Endothelial cell of umbilical vein (primary cell): ENCODE measurements around the gene TOP1. TPM values are rescaled to one million over a fixed set of nuclear protein-coding genes. Genes with fewer than 3 reads are reported as not detected.

Experiments
- BruUV-seq: library from RNA; stranded (reverse); fragments of 400-500 nt; replicated peaks from 2 replicates; lab custom pipeline; 2021; lab: Mats Ljungman, UMichigan
- CTCF ChIA-PET: fragments of 300-600, 350-600 bp; sonication (Branson Sonifier 250); formaldehyde crosslinking; loops from one replicate; lab custom pipeline; 2021; ENCODE audit warnings: antibody characterized with exemption, inconsistent platforms; lab: Charles Lee
- POLR2A ChIA-PET: fragments of 300-600, 350-600 bp; sonication (Branson Sonifier 250); formaldehyde crosslinking; loops from one replicate; lab custom pipeline; 2021; ENCODE audit warnings: antibody characterized with exemption, inconsistent platforms; lab: Charles Lee
- DNase-seq: peaks from one replicate; pipeline ENCODE4 v3.0.0-alpha.2; 2011; ENCODE audit warnings: low read depth, low spot score
- FAIRE-seq: peaks from 2 replicates; lab custom pipeline; 2011; peaks lifted over from hg19 to GRCh38; lab: Jason Lieb, UNC
- H2AFZ ChIP-seq: 2 replicates; pipeline ENCODE4 v1.6.0; 2012; ENCODE audit warnings: low read depth, low read length, control low read depth, inconsistent platforms
- H3K27ac ChIP-seq: 2 replicates; pipeline ENCODE4 v1.5.1; 2011; ENCODE audit warnings: low read depth, mild to moderate bottlenecking, control low read depth, low read length, moderate library complexity; ENCODE audit not compliant: insufficient read depth
- H3K27me3 ChIP-seq, 2 experiments: 2 replicates each; pipeline versions ENCODE4 v1.6.0 to v1.6.1; 2011; ENCODE audit warnings: low read length in 2 of 2, mixed read lengths in 1 of 2; ENCODE audit not compliant: control insufficient read depth in 2 of 2, insufficient read depth in 2 of 2
- H3K36me3 ChIP-seq, 2 experiments: 2 replicates in 1 of 2; 3 replicates in 1 of 2; pipeline ENCODE4 v1.5.1; 2011; ENCODE audit warnings: low read length in 2 of 2, mild to moderate bottlenecking in 1 of 2, moderate library complexity in 1 of 2; ENCODE audit not compliant: control insufficient read depth in 2 of 2, insufficient read depth in 2 of 2; ENCODE audit errors: extremely low read depth in 1 of 2
- H3K4me1 ChIP-seq: 3 replicates; pipeline ENCODE4 v1.5.1; 2011; ENCODE audit warnings: mild to moderate bottlenecking, low read length; ENCODE audit not compliant: control insufficient read depth, insufficient read depth; ENCODE audit errors: extremely low read depth
- H3K4me2 ChIP-seq: 2 replicates; pipeline ENCODE4 v1.6.1; 2011; ENCODE audit warnings: low read length, control low read depth, mixed read lengths; ENCODE audit not compliant: insufficient read depth
- H3K4me3 ChIP-seq, 3 experiments: fragments of 200-600 bp in 1 of 3; sonication (generic), shearing (Covaris generic) in 1 of 3; replicated peaks in 1 of 3; 2 replicates each; pipeline ENCODE4 v1.5.1; 2011 to 2016; ENCODE audit warnings: control low read depth in 3 of 3, low read length in 3 of 3, mild to moderate bottlenecking in 2 of 3, inconsistent platforms in 1 of 3, low read depth in 1 of 3, moderate library complexity in 1 of 3; ENCODE audit not compliant: insufficient read depth in 1 of 3
- H3K79me2 ChIP-seq: 2 replicates; pipeline ENCODE4 v1.6.0; 2012; ENCODE audit warnings: low read length, inconsistent platforms; ENCODE audit not compliant: control insufficient read depth, insufficient read depth
- H3K9ac ChIP-seq: replicated peaks from 2 replicates; pipeline ENCODE3; 2011; ENCODE audit warnings: low read length, control low read depth; ENCODE audit not compliant: insufficient read depth; ENCODE audit errors: extremely low read depth
- H3K9me1 ChIP-seq: replicated peaks from 3 replicates; pipeline ENCODE4 v1.6.0; 2011; ENCODE audit warnings: mild to moderate bottlenecking, low read length; ENCODE audit not compliant: control insufficient read depth, insufficient read depth; ENCODE audit errors: extremely low read depth
- H3K9me3 ChIP-seq: replicated peaks from 2 replicates; pipeline ENCODE4 v1.5.1; 2012; ENCODE audit warnings: low read length, inconsistent platforms; ENCODE audit not compliant: control insufficient read depth, insufficient read depth
- H4K20me1 ChIP-seq: replicated peaks from 2 replicates; pipeline ENCODE3; 2011; ENCODE audit warnings: mild to moderate bottlenecking, low read length; ENCODE audit not compliant: control insufficient read depth, insufficient read depth; ENCODE audit errors: extremely low read depth
- EZH2 ChIP-seq: IDR thresholded peaks from 2 replicates; pipeline ENCODE4 v1.6.1; 2012; ENCODE audit warnings: borderline replicate concordance, low read depth, mild to moderate bottlenecking, moderate library complexity, low read length, inconsistent platforms; ENCODE audit not compliant: severe bottlenecking
- FOS ChIP-seq: IDR thresholded peaks from 2 replicates; pipeline ENCODE4 v1.6.1; 2011; ENCODE audit warnings: mild to moderate bottlenecking, low read length, moderate library complexity, borderline replicate concordance; ENCODE audit not compliant: insufficient read depth
- GATA2 ChIP-seq: IDR thresholded peaks from 2 replicates; pipeline ENCODE4 v1.7.0; 2011; ENCODE audit warnings: low read depth, mild to moderate bottlenecking, moderate library complexity, mixed read lengths, low read length; ENCODE audit not compliant: insufficient read length, insufficient read depth
- JUN ChIP-seq: IDR thresholded peaks from 2 replicates; pipeline ENCODE4 v1.6.1; 2011; ENCODE audit warnings: borderline replicate concordance, low read depth; ENCODE audit not compliant: insufficient read length, insufficient read depth
- MAX ChIP-seq: IDR thresholded peaks from 2 replicates; pipeline ENCODE4 v1.6.1; 2011; ENCODE audit not compliant: insufficient read depth, insufficient read length
- POLR2AphosphoS5 ChIP-seq: IDR thresholded peaks from 2 replicates; pipeline ENCODE4 v1.6.1; 2012; ENCODE audit warnings: low read depth, mild to moderate bottlenecking, control low read depth, low read length, moderate library complexity; ENCODE audit not compliant: insufficient read depth
- dilution Hi-C: fragments of 300-500 bp; cut with MboI; formaldehyde crosslinking; loops from one replicate; pipeline ENCODE4 v1.15.0; 2019; ENCODE audit warnings: low sequenced_read_pairs; ENCODE audit not compliant: extremely low pct_ligation_motif_present
- intact Hi-C: fragments of 100-400 bp; cut with micrococcal nuclease; formaldehyde crosslinking; loops from one replicate; pipeline ENCODE4 v1.10.0; 2022
- polyA plus RNA-seq, 4 experiments: library from polyadenylated mRNA; depleted of rRNA in 3 of 4; stranded (reverse) in 3 of 4; unstranded in 1 of 4; fragments of >200 nt; gene quantifications; 2 replicates each; pipeline versions ENCODE4 v1.2.1 to v1.2.3, GENCODE V29; 2011 to 2012; ENCODE audit warnings: missing spikeins in 1 of 4
- total RNA-seq: library from RNA; stranded (reverse); gene quantifications from 2 replicates; pipeline ENCODE4 v1.2.3, GENCODE V29; 2021

Gene TOP1
- total and polyA plus RNA-seq, 2 donors (not counting 3 experiments of a cell fraction or from before 2014, with no cell fraction given), result 7.0 to 77.4 TPM

GRCh38 chr20:41057999-41058673 lies 29.5 kb downstream of the TOP1 start:
- peak; percentile 71 for DNase-seq
- TF ChIP-seq POLR2AphosphoS5, result peak; percentile 60
- TF ChIP-seq FOS, result peak; percentile 92
- no peak for TF ChIP-seq EZH2
- peak; percentile 51 for TF ChIP-seq GATA2
- TF ChIP-seq MAX, result no peak
- TF ChIP-seq JUN, result no peak
- intact Hi-C loops (loop anchor here (1.0 to 2.0 kb wide), 4 partner anchors 15 to 68 kb away; partner anchors contain the start of gene TOP1), dilution Hi-C loops (no loop called here)
- Histone ChIP-seq H3K4me3 (no peak overlapping the region), H3K9ac (no peak overlapping the region), H3K79me2 (peaks cover 90% of the 10 kb centered on the region), H3K27ac (peak overlapping the region; percentile 30), H2AFZ (no peak overlapping the region), H3K4me2 (peak overlapping the region; percentile 50), H3K36me3 (peaks cover 4 to 12% of the 10 kb centered on the region in 2 experiments), H3K9me3 (no peaks in the 10 kb centered on the region), H3K27me3 (no peaks in the 10 kb centered on the region), H3K9me1 (no peaks in the 10 kb centered on the region), H3K4me1 (peaks cover 31% of the 10 kb centered on the region), H4K20me1 (peaks cover 9% of the 10 kb centered on the region)
- no TSS peak for BruUV-seq
- ChIA-PET POLR2A (no interaction called here), CTCF (interaction anchor here (0.6 to 3.2 kb wide), 16 partner anchors 8 to 115 kb away, joined by 3 to 21 read pairs (median 3); no protein-coding TSS in a partner anchor)
- peak; percentile 85 for FAIRE-seq
